ENCODE results near the gene MBTPS2.

Gene MBTPS2

GRCh38 chrX:21932292-21933002 lies 93.0 kb downstream of the MBTPS2 start:
- intact Hi-C loops (cut with DNase I) = no loop called here
- no peak for DNase-seq

- no peak for DNase-seq
- intact Hi-C loops (cut with DNase I) = no loop called here
These were observed 93.7 kb downstream of the MBTPS2 start for GRCh38 chrX:21933077-21933476.

- no peak for DNase-seq
- intact Hi-C loops (cut with DNase I) = no loop called here
These were observed 95.0 kb downstream of the MBTPS2 start for GRCh38 chrX:21934414-21934813.

Data from posterior cingulate gyrus (tissue), 11 donors.